OCI-M2 (cell line): ENCODE results near the gene ZBP1.

ENCODE experiments used
- DNase-seq: peaks from one replicate; lab custom pipeline; 2025; ENCODE audit not compliant: unreplicated experiment; lab: John Stamatoyannopoulos, UW

Gene ZBP1

GRCh38 chr20:57620274-57620990, at the start of gene ZBP1:
ZBP1 (minus strand) TSS chr20:57620426; CDS start chr20:57620295, 131 bp downstream.
- DNase-seq, result no peak

GRCh38 chr20:57669632-57670031, 49.4 kb upstream of the ZBP1 start:
- no peak for DNase-seq

- no peak for DNase-seq
Observed at GRCh38 chr20:57667924-57668782, 47.9 kb upstream of the ZBP1 start.

- no peak for DNase-seq
Observed at GRCh38 chr20:57667388-57667787, 47.2 kb upstream of the ZBP1 start.

GRCh38 chr20:57666834-57667157, 46.6 kb upstream of the ZBP1 start:
- DNase-seq, result no peak

GRCh38 chr20:57666106-57666833, 46.0 kb upstream of the ZBP1 start:
- DNase-seq, result no peak

- DNase-seq, result no peak
Observed at GRCh38 chr20:57665589-57665971, 45.4 kb upstream of the ZBP1 start.

- no peak for DNase-seq
Observed at GRCh38 chr20:57664924-57665588, 44.8 kb upstream of the ZBP1 start.

- DNase-seq, result no peak
Observed at GRCh38 chr20:57664476-57664875, 44.2 kb upstream of the ZBP1 start.

GRCh38 chr20:57663681-57664451, 43.6 kb upstream of the ZBP1 start:
- DNase-seq, result no peak

GRCh38 chr20:57663241-57663640, 43.0 kb upstream of the ZBP1 start:
- DNase-seq, result no peak

- DNase-seq, result no peak
Observed at GRCh38 chr20:57662456-57663240, 42.4 kb upstream of the ZBP1 start.

- DNase-seq, result no peak
Observed at GRCh38 chr20:57661746-57662455, 41.7 kb upstream of the ZBP1 start.

- no peak for DNase-seq
Observed at GRCh38 chr20:57660922-57661745, 40.9 kb upstream of the ZBP1 start.

GRCh38 chr20:57660181-57660921, 40.1 kb upstream of the ZBP1 start:
- DNase-seq, result no peak

GRCh38 chr20:57659517-57660180, 39.4 kb upstream of the ZBP1 start:
- DNase-seq, result no peak
